NK-92 (cell line): ENCODE results near the gene ATXN2.
A peak's percentile ranks its signal among the peaks of the same experiment; 100 is the strongest.

ENCODE experiments used
- DNase-seq: peaks from one replicate; lab custom pipeline; 2025; ENCODE audit not compliant: unreplicated experiment; lab: John Stamatoyannopoulos, UW

ATXN2 gene

DNA sequence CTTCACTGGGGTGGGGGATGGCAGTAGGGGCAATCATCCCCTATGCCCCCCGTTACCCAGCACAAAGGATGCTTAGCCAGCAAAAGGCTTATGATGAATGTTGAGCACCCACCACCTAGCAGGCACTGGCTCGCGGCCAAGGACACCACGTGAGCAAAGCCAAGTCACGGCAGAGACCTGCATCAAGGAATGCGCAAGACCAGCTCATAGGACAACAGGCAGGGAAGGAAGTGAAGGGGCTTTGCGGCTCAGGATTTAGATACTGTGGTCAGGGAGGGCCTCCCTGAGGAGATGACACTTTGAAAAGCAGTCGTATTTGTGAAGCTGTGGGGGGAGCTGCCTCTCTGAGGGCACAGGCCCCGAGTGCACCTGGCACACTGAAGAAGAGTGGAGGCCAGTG is 160.6 kb downstream of the ATXN2 start:
- no peak for DNase-seq

DNA sequence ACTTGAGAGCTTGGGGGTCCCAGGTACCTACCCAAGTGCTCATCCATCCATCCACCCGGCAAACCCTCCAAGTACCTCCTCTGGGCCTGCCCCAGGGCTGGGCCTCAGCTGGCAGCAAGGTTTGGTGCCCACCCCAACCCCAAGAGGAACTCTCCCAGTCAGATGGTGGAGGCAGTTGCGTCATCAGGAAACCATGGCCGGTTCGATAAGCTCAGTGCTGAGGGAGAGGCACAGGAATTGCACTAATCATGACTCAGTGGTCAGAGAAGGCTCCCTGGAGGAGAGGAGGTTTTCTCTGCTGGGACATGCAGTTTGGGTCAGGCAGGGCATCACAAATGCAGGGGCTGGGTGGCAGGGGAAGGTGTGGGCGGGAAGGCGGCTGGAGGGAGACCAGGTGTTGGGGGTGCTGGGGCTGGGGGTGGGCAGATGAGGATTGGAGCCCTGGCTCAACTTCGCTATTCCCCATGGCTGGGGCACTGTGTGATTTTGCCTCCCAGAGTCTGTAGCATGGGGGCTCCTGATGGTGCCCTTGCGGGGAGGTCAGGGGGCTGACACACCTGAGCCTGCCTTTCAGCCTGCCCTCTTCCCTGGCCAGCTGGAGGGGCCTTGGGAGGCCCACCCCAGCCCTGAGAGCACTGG is 161.2 kb downstream of the ATXN2 start:
- DNase-seq: no peak

DNA sequence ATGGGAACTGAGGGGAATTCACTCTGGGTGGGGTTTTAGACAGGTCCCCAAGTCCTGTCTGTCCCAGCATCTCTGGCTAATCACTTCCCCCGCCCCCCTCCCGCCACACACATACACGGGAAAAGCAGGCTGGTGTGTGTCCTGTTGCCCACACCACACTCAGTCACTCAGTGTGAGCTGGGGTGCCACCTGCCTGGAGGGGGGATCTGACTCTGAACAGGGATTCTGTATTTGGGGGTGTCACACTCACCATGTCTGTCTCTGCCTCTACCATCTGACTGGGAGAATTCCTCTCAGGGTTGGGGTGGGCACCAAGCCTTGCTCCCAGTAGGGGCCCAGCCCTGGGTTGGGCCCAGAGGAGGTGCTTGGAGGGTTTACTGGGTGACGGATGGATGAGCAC is 162.3 kb downstream of the ATXN2 start:
- no peak for DNase-seq

DNA sequence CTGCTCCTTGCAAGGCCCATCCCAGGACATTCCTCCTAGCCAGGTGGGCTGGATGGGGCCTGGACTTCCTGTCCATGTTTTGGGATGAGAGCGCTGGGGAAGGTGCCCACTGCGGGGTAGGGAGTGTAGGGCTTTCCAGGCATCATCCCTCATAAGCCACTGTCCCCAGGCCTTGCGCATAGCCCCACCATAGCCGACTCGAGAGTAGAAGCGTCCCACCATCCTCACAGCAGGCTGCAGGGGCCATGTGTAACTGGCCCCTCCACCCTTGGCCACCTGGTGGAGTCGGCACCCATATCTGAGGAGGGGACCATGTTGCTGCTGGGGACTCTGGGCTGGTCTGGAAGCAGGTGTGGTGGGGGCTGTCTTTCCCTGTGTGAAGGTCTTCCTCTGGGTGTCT is 162.8 kb downstream of the ATXN2 start:
- DNase-seq: no peak

DNA sequence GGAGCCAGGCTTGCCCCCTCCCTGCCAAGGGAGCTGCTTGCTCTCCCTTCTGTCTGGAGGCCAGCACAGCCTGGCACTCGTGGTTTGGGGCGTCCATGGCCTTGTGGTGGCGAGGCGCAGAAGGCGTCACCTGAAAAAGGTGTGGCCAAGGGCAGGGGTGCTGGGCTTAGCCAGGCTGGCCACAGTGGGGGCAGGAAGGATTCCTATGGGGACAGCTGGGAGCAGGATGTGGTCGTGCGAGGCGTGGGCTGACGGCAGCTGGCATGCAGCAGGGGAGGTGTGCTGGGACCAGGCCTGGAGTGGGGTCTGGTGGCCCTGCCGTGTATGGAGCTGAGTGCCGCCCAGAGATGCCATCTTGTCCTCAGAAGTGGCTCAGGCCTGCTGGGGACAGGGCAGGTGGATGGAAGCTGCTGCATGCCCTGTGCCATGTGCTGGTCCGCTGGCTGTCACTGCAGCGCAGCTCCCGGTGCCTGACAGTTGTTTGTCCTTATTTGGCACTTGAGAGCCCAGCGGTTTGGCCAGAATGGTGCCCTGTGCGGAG is 163.4 kb downstream of the ATXN2 start:
- no peak for DNase-seq

DNA sequence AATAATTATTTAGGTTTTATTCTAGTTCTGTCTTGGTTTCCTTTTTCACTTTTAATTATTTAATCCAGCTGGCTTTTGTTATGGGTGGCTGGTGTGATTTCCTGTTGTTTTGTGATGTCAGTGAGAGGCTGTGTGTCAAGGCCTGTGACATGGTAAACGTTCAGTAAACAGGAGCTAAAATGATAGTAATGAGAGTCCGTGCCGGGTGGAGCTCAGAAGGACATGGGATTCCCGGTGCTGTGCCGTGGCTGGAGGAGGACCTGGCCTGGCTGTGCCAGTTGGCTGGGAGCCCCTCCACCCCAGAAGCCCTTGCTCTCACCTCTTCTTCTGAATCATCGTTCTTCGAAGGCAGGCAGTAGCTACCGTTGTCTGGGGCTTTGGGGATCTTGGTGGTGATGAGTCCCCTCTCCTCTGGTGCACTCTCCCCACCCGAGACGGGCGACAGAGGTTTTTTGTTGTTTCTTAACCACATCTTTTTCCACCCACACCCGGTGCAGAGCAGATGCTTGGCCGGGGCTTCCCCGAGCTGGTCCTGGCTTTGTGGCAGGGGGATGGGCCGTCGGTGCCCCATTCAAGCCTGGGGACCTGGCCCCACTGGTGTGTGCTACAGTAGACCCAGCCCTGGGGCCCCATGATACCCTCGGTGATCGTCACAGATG is 164.3 kb downstream of the ATXN2 start:
- DNase-seq: peak; percentile 52

DNA sequence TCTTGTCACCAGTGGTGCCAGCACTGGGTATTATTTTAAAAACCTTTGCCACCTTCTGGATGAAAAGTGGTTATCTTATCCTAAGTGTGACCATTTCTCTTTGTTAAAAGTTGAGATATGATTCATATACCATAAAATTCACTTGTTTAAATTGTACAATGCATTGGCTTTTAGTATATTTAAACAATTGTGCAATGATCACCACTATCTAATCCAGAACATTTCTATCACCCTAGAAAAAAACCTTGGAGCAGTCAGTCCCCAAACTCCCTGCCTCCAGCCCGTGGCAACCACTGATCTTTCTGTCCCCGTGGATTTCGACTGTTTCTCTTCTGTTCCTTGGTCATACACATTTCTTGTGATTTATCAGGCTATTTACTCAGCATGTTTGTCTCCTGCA is 165.1 kb downstream of the ATXN2 start:
- DNase-seq: no peak

DNA sequence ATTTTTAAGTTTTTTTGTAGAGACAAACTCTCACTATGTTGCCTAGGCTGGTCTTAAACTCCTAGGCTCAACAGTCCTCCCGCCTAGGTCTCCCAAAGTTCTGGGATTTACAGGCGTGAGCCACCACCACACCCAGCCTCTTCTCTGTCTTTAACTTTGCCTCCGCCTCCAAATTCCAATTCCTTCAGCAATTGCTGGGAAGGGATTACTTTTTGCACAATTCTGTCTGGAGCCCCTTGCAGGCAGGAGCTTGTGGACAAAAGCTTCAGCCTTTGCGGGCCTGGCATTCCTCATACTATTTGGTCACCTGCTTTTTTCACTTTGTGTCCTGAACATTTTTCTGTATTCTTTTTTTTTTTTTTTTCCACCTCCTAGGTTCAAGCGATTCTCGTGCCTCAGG is 167.3 kb downstream of the ATXN2 start:
- no peak for DNase-seq

DNA sequence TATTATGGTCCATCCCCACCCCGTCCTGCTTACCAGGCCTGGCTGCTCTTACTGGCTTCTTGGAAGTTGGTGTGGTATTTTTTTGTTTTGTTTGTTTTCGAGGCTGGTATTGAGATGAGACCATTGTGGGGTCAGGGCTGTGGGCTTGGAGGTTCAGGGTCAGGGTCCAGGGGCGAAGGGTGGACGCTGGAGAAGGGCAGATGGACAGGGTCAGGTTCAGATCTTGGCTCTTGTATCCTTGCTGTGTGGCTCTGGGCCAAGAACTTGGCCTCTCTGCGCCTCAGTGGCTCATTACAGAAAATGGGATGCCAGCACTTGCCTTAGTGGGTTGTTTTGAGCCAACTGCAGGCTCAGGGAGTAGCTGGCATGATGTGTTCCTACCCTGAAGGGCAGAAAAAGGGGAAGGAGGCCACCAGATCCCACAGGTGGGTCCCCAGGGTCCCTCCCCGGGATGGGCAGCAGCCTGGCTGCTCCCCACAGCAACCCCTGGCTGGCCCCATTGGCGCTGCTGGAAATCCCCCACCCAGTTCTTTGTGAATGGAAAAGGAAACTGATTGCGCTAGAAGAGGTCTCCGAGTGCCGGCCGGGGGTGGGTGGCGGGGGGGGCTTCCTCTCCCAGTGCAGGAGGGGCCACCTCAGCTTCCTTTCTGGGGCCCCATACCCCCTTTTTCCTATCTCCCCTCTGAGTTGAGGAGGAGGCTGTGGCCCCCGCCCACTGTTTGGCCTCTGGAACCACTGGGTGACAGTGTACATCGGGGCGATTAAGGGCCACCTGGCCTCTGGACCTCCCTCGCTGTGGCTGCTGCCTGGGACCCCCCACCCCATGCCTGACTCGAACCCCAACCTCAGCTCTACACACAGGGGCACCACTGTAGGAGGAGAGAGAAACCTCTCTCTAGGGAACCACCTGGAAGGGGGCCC is 168.4 kb downstream of the ATXN2 start:
- DNase-seq: no peak

DNA sequence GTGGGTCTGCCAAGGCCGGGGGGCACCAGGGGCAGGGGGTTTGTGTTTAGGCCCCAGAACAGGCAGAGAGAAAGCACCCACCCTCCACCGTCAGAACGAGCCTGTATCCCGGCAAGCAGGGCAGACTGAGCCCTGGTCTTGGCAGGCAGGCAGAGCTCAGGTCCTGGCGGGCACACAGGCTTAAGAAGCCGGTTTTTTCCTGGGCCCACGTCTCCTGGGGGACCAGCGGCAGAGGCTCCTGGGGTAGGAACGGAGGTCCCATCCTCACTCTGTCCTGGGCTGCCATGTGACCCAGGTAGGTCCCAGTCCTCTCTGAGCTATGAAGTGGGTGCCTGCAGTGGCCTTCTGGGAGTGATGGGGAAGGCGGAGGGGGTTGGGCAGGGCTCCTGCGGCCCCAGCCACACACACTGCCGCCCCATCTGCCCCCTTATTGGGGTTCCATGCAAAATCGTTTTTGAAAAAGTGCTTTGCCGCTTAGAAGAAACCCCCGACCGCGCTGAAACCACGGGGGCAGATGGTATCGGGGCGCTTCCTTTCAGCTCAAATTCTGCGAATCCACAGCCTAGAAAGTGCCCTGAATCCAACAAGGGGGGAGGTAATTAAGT is 169.2 kb downstream of the ATXN2 start:
- DNase-seq: no peak

DNA sequence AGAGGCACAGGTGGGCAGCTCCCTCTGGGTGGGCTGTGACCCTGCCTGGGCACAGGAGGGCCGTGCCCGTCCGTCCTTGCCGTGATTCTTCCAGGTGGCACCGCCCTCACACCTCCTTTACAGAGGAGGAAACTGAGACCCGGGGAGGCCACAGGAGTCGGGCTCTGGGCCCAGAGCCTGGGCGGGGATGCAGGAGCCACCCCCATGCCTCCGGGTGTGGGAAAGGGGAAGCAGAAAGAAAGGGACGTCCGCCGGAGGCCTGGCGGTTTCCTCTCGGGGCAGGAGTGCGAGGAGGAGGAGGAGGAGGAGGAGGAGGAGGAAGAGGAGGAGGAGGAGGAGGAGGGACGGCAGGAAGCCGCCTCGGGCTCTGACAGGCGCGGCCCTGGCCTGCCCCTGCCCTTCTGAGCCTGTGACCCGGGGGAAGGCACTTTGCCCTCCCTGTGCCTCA is 170.4 kb downstream of the ATXN2 start:
- no peak for DNase-seq

DNA sequence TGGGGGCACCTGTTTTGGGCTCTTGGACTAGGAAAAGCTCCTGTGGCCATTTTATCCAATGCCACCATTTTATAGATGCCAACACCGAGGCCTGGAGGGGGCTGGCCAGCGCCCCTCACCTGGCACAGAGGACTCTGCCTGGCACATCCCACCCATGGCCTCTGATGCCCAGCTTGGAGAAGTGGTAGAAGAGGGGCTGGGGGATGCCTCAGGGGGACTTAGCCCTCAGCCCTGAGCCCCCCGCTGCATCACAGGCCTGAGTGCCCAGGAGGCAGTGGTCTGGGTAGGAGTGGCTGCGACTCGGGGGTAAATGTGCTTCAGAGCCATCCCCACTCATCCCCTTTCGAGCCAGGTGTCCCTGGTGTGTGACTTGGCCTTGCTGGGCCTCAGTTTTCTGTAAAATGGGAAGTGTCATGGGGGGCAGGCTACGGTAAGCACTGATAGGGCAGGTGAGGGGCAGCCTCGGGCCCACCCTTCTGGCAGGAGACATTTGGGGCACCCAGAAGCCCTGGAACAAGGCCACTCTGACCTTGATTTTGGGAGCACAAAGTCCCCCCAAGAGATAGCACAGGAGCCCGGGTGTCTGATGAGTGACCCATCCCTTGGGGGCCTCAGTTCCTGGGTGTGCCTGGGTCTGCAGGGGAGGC is 170.9 kb downstream of the ATXN2 start:
- DNase-seq: no peak

DNA sequence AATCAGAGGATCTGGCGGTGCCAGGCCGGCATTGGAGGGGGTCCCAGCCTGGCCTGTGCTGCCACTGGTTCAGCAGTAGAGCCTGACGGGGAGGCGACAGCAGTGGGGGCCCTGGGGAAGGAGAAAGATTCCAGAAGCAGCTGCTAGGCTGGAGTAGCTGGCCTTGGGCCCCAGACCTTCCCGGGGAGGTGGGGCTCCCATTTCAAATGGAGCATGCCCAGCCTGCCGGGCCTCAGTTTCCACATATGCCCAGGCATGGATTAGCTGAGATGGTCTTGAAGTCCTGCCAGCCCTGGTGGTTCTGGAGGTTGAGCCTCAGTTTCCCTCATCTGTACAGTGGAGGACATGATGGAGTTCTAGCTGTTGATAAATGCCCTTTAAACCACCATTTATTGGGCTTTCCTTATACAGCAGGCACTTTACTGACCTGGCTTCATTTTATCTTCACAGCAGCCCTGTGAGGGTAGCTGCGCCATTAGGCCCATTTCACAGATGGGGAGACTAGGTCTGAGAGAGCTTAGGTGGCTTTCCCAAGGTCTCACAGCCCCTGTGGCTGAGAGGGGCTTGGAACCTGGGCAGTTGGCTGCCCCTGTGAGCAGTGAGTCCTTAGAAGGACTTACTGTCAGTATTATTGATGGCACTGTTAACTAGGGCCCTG is 171.6 kb downstream of the ATXN2 start:
- no peak for DNase-seq

DNA sequence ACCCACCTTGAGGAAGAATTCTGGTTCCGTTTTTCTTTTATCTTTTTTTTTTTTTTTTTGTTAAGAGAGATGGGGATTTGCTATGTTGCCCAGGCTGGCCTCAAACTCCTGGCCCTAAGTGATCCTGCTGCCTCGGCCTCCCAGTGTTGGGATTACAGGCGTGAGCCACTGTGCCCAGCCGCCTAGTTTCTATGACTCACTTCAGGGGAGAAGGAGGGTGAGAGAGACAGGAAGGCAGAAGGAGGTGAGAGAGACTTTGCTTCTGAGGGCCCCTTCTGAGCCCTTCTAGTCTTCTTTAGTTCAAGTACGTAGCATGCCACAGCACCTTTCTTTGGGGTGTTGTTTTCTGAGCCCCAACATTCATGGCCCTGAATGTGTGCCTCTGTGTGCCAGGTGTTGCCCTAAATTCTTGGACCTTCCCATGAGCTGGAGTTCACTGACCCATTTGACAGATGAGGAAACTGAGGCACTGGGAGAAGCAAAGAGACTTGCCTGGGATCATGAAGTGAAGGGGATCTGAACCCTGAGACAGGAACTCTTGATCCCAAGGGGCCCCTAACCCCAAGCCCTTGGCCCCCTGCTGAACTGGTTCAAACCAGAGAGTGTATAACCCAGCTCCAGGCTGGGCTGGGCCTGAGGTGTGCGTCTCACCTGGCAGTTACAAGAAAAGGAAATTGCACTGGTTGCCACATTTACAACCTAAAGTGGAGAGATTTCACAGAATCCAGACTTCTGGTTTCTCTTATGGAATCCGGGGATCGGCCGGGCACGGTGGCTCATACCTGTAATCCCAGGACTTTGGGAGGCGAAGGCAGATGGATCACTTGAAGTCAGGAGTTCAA is 172.6 kb downstream of the ATXN2 start:
- DNase-seq: no peak

DNA sequence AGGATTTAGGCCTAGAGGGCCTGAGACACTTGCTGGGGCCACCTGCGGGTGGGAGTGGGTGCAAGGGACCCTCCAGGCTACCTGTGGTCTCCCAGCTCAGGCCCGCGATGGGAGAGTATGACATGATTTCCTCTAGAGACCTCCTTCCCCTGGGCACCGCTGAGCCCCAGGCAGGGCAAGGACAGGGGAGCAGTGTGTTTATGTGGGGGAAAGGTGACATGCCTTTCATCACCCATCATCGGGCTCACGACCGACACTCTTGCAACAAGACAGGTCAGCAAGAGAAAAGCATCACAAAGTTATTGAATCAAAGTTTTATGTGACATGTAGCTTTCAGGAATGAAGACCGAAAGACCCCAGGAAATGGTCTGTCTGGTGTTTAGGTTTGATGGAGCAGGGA is 173.5 kb downstream of the ATXN2 start:
- DNase-seq: no peak

DNA sequence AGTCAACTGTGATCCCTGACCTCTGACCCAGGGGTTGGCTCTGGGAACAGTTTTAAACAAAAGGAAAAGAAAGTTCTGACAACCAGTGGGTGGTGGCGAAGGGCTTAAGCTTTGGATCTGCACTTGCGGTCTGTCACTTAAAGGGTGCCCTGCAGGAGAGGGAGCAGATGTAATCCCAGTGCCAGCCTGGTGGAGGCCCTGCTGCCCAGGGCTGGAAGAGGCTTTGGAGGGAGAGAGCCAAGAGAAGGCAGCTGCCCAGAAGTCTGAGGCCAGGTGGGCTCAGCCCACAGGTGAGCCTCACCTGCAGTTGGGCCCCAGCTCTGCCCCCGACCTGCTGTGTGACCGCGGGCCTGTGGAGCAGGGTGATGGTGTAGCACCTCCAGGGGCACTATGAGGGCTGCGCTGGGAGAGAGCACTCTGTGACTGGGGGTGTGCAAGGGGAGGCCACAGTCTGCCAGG is 174.3 kb downstream of the ATXN2 start:
- DNase-seq: no peak

DNA sequence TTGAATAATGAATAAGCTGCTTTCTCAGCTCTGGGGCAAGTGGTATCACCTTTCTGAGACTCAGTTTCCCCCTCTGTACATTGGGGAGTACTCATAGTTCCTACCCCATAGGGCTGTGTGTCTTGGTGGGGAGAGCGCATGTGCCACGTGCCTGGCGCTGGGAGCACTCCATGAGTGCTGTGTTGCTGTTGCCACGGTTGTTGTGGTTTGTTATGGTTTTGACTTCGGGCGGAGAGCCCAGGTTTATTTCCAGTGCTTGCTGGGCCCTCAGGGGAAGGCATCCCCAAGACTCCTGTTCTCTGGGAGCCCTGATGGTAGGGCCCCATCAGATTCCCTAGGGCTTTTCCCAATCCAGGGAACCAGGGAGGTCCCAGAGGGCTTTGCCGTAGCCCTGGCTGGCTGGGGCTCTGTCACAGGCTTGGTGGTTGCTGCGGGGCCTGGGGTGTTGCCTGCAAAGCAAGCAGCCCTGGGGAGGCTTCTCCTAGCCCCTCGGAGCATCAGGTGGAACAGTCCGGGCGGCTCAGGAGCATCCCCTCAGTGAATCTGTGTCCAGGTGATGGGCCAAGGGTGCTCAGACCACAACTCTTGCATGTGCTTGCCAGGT is 174.8 kb downstream of the ATXN2 start:
- no peak for DNase-seq

DNA sequence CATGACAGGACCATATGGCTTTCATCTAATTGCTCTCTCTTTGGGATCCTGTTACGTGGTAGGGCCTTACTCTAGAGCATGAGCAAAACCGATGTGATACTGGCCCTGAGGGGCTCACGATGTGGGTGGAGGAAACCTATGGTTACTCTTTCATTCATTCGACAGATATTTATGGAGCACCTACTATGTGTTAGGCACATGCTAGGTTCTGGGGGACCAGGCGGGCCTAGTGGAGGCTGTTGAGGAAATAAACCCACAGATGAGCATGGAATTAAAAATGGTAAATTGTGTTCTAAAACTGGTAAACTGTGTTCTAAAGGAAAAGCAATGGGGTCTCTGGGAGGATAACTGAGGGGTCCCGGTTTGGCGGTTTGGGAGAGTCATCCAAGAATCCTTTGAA is 178.6 kb downstream of the ATXN2 start:
- DNase-seq: no peak

DNA sequence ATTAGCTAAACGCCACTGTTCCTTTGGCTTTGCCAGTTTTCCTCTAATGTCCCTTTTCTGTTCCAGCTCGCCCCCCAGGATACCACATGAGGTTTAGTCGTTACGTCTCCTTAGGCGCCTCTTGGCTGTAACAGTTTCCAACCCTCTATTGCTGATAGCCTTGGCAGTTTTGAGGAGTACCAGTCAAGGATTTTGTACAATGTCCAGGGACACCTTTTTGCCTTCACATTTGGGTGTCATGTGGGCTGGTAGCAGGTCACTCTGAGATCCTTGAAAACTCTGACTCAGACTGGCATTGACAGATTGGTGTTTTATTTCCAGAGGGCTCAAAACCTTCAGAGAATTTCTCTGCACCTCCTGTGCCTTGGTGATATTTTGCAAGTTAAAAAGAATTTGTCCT is 179.3 kb downstream of the ATXN2 start:
- DNase-seq: no peak
